ENCODE data around the gene TMEM63C.

- TF ChIP-seq CTCF (IDR thresholded peaks at IDR 0.05) (no peak), POLR2A (IDR thresholded peaks at IDR 0.05) (no peak)
Observed at GRCh38 chr14:77266336-77266735, 84.7 kb downstream of the TMEM63C start.
